NCI-H774 (cell line): ENCODE measurements around the gene CMIP.

Experiments used
- DNase-seq: peaks from one replicate; lab custom pipeline; 2025; lab: John Stamatoyannopoulos, UW

CMIP gene

DNA sequence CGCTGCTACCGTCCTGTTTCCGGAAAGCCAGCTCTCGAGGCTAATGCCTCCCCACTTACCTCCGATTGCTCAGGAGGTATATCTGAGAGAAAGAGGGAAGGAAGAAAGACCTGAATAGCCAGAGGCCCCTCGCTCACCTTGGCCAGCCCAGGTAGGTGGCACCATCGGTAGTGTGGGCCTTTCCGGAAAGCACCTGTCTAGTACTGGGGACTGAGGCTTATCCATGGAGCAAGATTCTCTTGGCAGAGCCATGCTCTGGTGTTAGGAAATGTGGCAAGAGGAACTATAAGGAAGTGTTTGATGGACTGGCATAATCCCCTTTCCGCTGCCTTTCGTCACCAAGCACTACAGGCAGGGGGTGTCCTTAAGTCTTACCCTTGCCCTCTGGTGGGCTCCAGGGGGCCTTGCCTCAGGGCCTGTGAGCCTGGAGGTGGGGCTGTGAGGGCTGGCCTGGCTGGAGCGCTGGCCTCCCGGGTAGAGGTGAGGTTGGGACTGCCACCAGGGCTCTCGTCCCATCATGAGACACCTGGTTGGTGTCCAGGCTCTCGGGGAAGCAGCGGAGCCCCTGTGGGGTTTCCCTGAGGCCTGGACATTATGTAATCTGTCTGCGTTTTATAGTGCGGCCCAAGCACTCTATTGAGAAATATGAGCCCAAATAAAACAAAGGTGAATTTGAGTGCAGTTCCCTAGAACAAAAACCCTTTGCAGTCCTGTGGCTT is 2.9 kb downstream of the CMIP start:
- no peak for DNase-seq

DNA sequence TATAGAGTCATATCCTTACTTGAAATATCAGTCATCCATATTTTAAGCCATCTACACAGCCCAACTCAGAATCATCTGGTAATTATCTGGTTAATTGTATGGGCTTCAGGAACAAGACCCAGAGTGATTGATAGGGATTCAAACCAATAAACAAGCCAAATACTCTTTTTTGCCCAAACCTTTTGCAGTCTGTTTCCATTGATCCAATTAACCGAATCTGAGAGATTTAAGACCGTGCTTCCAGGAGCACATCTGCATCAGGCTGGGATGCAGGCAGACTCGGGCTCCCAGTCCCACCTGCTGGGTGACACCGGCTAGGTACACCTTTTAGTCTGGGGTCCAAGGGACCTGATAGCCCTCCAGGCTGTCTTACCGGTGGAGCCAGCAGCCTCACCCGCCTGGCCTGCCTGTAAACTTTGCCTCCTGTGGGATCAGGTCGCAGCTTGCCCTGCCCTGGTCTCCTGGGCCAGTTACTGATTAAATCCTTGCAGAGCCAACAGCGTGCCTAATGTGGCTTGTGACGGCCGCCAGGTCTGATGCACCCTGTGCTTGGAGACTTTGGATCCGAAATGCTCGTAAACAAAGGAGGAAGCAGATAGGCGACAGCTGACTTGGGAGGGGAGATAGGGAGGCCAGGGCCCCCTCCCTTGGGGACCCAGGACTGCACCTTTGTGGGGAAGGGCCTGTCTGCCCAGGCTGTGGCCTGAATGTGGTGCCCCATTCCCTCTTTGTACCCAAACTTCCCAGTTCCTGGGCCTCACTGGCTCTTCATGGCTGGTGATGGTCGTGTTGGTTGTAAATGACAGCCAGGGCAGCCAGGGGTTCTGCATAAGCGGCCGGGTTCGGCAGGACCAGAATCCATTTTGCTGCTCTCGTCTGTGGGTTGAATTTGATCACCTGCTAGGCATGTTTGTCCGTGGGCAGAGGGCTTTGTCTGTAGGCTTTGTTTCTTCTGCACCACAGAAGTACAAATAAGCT is 3.8 kb downstream of the CMIP start:
- no peak for DNase-seq

DNA sequence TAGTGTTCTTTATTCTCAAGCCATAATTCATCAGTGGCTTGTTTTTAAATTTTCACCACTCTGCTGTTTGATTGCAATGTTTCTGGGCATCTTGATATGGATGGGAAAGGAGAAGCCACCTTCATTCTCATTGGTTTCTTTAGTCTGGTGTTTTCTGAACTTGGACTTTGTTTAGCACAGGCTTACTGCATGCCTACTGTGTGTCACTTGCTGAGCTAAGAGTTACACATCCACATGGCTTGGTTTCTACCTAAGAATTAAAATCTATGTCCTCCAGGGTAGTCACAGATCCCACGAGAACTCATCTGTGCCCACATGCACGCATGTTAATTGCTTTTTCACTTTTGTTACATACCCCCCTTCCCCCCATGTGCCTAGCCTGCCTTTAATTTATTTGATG is 4.6 kb downstream of the CMIP start:
- DNase-seq, result no peak

DNA sequence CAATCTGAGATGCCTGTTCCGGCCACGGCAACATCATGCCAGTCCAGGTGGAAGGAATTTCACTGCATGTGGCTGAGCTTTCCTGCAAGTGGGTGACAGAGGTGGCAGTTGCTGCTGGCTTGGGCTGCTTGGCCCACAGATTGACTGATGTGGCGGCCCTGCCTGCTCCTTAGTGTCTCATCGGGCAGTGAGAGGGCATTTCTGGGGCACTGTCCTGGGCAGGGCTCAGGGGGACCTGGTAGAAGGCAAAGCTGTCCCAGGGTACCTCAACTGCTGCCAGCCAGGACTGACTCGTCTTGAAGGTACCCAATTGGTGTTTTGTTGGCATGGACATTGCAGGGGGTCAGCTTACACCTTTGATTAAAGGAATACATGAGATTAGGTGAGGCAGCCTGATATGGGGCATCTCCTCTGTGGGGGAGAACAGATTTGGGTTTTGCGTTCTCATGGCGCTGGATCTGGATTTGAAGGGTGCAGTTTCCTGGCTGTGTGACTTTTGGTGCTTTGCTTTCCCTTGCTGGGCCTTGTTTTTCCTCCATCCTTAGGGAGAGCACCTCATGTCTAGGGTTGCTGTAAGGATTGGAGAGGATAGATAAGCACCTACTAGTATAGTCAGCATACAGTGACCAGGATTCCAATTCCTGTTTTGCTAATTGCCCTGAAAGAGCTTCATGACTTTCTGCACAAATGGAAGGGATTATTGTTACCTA is 5.4 kb downstream of the CMIP start:
- DNase-seq, result no peak

DNA sequence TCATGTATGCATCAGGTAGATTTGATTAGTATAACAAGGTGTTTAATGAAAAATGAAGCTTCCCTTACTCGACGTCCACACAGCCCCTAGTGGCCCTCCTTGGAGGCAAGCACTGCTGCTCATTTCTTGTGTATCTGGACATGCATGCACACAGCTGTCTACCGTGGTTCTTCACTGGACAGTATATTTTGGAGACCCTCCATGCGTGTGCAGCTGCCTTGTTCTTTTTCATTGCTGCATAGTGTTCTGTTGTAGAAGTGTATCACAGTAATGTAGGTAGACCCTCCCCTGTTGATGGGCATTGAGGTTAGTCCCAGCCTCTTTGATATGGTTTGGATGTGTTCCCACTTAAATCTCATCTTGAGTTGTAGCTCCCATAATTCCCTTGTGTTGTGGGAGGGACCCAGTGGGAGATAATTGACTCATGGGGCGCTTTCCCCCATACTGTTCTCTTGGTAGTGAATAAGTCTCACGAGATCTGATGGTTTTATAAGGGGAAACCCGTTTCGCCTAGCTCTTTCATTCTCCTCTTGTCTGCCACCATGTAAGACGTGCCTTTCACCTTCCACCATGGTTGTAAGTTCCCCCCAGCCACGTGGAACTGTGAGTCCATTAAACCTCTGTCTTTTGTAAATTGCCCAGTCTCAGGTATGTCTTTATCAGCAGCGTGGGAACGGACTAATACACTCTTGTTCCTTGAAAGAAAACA is 6.3 kb downstream of the CMIP start:
- no peak for DNase-seq

DNA sequence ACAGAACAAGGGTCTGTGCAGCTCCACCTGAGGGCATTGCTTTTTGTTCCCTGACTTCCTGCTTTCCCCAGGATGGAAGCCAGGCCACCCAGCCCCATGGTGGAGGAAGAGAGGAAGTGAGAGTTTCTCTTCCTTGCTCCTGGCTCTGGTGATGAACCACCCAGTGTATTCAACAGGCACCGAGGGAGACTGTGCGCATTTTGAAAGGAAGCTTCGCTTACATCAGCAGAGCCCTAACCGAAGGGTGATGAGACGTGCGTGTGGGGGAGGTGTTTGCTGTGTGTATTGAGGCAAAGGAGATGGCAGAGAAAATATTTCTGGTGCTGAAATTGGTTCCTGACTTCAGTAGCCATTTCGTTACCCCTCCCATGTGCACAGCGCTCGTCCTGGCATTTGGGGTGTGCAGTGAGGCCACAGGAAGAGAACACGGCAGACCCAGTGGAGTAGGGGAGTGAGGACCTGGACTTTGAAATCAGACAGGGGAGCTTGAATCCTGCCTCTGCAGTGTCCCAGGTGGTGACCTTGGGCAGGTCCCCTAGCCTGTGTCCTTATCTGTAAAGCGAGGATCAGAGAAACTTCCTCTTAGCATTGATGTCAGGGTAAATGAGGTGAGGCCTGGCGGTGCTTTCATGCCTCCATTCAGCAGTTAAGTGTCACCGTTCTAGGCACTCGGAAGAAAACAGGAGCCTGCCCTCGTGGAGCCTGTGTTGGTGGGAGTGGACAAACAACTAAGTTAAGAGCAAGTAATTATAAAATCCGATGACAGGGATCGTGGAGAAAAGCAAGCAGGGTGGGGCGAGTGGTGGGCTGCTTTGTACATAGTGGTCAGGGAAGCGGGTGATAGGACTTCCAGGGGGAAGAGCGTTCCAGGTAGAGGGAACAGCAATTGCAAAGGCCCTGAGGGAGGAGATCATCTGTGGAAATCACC is 7.4 kb downstream of the CMIP start:
- no peak for DNase-seq

DNA sequence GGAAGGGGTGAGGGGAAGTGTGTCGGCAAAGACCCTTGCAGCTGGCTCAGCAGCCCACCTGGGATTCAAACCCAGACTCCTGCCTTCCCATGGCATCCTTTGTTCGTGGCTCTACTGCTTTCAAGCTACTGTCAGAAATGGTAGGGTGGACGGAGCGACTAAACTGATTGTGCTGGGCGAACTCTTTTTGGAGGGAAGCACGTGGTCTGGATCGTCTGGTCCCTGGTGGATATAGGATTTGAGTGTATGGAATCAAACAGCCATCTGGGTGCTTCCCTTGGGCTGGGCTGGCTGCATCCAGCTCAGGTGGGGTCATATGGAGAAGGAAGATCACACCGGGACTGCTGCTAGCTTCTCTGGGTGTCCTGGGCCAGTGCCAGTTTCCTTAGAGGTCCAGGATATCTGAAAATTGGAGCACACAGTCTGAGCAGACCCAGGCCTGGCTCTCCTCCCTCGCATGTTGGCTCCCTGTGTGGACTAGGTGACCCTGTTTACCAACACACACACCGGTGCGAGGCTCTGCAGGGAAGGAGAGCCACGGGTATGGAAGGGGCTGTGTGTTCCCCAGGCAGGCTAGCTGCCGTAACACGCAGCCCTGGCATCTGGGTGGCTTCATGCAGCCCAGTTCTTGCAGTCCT is 8.6 kb downstream of the CMIP start:
- no peak for DNase-seq

DNA sequence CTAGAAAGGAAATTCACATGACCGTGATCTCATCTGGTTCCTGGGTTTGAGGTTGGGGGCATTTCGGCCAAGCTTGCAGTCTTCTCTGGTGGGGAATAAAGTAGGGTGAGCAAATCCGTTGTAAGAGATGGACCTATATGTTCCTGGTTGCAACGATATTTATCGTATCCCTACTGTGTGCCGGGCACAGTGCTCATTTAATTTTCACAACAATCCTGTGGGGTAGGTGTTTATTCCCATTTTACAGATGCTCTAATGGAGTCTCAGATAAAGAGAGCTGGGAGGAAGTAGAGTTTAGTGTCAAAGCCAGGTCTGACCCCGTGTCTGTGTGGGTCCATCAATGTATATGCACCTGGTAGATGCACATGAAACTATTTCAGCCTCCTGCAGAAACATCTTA is 9.4 kb downstream of the CMIP start:
- no peak for DNase-seq

DNA sequence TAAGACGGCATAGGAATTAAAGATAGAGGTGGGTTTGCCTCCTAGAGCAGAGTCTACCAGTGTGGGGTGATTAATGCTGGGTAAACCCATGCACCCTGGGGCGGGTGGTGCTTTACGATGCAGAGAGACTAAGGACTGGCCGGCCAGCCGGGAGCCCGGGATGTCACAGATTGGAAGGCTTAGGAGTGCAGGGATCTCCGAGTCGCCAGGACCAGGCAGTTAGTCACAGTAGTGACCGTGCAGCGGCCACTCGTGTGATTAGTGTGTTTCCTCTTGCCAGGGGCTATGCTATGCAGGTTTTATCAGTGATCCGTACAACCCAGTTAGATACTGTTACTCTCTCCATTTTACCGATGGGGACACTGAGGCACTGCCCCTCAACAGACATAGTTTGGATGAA is 10.4 kb downstream of the CMIP start:
- DNase-seq, result no peak

DNA sequence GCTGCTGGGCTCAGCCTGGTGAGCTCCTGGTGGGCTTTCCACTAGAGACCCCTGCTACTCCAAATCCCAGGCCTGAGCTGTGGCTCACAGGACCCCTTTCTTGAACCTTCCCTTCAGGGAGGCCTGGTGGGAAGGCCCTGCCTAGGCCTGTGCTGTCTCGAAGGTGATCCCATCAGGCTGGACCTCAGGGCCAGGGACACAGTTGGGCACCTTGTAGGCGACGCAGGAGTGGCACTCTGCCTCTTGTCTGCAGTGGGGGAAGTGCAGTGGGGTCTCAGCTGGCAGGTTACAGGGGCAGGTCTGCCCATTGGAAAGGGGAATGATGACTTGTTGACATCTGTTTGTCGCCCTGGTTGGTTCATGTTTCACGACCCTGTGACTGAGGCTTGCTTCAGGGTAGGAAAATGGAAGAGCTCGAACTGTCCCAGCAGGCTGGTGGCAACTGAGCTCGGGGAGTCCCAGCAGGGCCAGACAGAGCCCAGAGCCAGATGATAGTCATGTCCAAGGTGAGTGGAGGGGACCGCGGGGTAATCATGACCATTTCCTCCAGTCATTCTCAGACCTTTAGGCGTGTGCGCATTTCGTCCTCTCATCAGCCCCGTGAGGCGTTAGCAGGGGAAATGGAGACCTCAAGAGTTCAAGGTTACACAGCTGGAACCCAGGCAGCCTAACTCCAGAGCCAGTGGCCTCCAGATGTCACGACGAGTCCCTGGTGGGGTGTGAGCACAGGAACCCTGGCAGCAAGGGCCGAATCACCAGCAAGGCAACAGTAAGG is 11.3 kb downstream of the CMIP start:
- no peak for DNase-seq

DNA sequence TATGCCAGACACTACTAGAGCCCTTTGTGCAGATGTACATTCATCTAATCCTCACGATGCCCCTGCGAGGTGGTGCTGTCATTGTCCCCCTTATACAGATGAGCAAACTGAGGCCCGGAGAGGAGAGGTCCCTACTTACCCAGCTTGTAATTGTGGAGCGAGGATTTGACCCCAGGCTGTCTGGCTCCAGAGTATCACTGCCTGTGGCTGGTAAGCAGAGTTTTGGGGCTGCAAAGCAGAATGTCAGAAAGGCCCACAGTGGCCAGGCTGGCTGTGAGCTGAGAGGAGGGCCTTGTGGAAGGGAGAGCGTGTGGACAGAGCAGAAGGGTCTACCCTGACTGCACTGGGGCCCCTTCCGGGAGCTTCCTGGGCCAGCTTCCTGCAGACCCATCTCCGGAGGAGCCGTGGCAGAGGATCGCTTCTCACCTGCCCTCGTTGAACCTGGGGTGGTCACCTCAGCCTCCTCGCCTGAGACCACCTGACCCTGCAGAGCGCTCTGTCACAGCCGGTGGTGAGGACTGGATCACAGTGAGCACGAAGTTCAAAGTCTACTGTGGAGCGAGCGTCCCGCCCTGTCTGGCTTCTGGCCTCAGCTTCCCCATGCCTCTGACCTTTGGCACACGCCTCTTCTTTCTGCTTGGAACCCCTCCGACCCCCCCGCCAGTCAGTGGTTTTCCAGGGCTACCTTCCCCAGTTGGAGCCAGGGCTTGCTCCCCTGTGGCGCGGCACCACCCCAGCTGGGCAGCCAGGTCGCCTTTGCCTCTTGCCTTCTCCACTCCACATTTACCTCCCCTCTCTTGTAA is 12.1 kb downstream of the CMIP start:
- no peak for DNase-seq

DNA sequence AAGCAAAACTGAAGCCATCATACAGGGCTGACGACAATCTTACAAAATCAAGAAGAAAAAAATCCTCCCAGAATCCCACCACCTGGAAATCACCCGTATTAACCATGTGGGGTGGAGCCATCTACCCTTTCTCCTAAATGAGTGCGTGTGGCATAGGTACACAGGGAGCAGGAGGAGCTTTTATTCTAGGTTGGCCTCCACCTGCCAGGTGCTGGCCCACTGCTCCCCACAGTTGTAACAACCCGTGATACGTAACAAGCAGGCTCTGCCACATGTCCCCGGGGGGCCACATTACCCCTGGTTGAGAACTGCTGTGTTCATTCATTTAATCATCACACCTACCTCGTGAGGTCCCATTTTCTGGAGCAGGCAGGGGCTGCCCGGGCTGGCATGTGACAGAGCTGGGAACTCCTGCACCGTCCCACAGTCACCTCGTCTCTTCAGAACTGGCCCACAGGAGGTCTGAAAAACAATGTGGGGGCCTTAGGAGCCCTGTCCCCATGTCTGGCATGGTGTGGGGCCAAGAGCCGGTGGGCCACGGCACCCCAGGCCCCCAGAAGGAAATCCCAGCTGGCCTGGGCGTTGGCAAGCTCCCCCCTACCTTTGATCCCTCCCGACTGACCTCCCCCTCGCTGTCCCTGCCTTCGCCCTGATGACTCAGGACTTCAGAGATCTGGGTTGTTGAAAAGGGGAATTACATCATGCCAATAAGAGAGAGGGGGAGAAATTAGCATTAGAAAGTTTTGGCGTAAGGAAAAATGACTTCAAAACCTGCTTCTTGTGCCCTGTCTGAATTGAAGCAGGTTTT is 12.9 kb downstream of the CMIP start:
- no peak for DNase-seq

DNA sequence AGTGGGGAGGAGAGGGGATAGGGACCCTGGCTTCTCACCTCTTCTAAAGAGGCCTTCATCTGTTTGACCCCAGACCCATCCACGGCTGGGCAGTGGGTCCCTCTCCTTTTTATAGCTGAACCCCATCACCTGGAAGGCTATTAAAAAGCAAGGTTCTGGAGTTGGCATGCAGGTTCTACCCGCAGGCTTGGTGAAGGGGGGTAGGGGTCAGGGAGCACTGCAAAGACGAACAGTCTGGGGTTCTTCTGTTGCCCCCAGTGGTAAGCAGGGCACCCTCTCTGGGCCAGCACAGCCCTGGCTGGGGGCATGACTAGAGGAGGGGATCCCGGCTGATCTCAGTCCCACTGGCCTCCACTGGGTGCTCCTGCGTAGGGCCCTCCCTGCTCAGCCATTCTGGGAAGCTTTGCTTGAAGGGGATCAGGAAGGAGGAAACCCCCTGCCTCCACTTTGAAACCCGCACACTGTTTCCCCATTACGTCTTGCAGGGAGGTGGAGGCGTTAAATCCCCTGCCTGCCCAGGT is 13.6 kb downstream of the CMIP start:
- no peak for DNase-seq

DNA sequence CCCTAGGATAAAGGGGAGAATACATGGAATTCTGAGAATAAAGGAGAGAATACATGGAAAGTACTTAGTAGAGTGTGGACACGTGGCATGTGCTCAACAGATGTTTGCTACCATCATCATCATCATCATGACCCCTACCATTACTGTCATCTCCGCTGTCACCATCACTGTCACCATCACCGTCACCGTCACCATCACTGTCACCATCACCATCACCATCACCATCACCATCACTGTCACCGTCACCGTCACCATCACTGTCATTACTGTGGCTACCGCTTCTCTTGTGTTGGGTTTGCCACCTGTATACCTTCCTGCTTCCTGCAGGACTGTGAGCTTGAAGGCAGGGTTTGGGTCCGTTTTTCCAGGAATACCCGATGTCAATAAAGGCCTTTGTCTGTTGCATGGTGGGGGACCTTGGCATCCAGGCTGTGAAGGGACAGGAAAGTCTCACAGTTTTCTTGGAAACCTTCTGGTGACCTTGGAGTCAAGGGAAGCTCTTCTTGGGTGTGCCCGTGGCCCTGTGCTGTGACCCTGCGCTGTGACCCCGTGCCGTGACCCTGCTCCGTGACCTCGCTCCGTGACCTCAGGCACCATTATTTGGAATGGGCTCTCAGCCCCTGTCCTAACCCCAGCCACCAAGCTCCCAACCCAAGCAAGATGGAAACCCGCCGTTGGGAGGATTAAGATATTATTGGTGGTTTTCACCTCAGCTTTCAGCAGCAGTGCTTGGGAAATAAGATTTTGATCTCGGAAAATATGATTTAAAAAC is 14.4 kb downstream of the CMIP start:
- DNase-seq, result no peak

DNA sequence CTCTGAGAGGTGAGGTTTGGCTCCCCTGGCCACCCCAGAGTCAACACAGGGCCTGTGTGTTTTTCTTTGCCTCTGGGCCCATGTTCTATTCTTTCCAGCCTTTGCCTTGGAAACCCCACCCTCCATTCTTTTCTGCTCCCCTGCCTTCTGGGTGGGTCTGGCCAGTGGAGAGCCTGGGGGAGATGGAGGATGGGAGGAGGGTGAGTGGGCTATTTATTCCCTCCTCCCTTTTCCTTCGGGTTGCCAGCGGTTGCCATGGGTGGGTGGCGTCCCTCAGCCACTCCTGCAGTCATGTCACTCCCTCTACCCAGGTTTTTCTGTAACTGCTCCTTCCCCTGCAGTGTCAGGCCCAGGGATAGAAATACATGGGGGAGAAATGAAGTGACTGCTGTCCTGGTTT is 15.5 kb downstream of the CMIP start:
- no peak for DNase-seq

DNA sequence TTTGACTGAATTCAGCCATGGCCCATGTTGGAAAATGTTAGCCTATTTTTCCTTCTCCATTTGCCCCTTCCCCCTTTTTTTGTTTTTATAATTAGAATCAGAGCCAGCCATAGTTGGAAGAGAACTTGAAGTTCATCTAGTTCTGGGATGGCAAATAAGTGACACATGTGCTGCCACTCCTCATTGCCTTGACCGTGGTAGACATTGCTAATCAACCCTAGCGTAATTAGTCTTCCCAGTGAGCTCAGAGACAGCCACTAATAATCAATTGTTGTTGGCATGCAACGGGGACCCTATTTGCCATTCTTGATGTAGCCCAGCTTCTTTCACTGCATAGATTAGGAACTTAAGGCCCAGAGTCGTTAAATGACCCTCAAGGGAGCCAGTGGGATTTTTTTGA is 16.6 kb downstream of the CMIP start:
- no peak for DNase-seq

DNA sequence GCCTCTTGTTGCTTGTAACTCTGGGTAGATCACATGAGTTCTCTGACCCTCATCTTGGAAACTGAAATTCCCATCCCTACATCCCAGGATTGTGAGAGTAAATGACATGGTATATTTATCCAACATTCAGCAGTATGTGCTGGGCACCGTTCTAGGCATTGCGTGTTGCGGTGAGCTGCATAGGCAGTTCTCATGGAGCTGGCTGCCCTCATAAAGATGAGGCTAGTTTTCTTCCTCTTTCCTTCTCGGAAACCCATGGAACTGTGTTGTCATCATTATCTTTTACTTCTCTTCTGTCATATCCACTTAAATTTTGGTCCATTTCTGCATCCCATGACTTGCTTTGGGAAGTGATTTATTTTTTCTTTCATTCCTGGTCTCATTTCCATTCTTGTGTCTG is 17.2 kb downstream of the CMIP start:
- DNase-seq, result no peak
